Measurements from ENCODE around the gene SLC27A6.

- TF ChIP-seq POLR2A (IDR thresholded peaks at IDR 0.05) (no peak), CTCF (IDR thresholded peaks at IDR 0.05) (no peak), EP300 (IDR thresholded peaks at IDR 0.05) (no peak)
Measured at GRCh38 chr5:129074903-129075302, 109.6 kb downstream of the SLC27A6 start.

Data from upper lobe of left lung (tissue), 4 donors.